ENCODE results near the gene CHD1L.

DNA sequence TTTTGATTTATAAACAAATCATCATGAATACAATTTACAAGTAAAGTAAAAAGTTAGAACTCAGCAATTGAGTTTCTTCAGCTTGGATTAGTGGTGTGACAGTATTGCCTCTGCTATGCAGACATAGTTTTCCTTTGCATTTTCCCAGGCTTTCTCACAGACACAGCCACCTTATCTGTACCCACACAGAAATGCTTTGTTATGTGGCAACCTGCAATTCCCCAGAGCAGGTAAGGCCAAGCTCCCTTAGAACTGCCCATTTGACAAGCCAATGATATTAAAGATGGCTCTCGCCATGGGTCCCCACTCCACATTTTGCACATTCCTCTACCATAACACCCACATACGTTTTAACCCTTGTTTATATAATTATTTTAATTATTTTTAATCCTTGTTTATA, 31.5 kb upstream of the CHD1L start:
- TF ChIP-seq POLR2A (IDR thresholded peaks at IDR 0.05) (no peak), CTCF (IDR thresholded peaks at IDR 0.05) (no peak)
